AG08395 (cell line): ENCODE data around the gene AGBL4.

Experiments used
- DNase-seq: peaks from one replicate; pipeline ENCODE4 v3.0.0; 2012; ENCODE audit warnings: mixed read lengths, low spot score

The AGBL4 gene

DNA sequence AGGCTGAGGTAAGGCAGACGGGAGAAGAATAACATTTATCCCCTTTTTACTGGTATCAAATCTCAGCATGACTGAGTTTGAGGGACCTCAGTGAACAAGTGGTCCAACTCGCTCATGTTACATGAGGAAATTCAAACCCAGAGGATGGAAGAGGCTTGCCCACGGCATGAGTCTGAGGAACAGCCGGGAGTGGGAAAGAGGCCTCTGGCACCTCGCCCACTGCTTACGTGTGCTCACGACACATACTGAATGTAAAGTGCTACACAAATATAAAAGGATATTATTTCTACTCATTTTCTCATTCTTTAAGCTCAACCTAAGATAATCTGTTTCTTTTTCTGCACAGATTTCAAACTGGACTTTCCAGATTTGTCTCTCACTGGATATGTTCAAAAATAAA is 1261.8 kb downstream of the AGBL4 start:
- no peak for DNase-seq

DNA sequence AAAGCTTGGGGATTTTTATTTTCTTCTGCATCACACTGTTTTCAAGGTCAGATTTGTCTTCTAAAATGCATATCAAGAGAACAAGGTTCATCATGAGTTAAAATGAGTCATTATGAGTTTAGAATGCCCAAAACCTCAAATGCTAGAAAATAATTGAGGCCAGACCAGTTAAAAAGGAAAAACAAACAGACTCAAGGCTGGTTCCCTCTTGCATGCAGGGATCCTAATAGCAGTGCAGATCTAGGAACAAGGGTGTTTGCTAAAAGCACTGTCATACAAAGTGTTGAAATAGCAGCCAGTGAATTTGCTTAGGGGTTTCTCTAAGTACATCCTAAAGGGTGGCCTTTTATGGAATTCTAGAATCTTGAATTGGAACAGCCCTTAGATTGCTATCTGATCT is 1262.3 kb downstream of the AGBL4 start:
- DNase-seq = peak; percentile 74

DNA sequence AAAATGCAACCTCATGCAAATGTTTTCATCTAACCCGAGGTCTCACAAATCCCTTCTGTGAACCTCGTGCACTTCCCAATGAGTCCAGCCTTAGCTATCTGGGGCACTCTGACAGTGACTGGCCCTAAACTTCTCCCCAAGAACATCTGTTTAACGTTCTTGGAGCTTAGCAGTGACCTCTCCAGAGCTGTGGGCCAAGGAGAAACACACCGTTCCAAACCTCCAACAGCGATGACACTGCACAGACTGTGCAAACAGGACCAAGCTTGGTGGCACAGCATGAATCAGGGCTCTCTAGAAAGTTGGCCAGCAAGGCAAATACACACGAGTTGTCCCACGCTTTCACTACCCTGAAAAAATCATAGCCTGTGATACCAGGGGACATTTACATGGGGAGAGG is 1262.9 kb downstream of the AGBL4 start:
- DNase-seq = peak; percentile 13

DNA sequence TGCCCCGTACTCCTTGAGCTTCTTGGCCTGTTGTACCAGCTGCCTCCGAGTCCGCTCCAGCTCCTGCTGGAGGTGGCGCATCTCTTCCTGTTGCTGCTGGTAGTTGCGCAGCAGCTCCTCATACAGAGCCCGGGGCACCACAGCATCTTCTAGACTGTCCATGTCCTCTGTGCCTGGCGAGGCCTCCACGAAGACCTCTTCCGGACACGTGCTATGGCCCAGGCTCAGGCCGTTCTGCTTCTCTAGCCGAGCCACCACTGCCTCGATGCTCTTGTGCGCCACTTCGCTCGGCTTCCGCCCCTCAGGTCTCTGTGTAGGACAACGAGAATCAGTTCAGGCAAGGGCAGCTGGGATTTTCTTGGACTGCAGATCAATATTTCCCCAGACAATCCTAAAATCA is 1264.8 kb downstream of the AGBL4 start:
- DNase-seq = no peak

DNA sequence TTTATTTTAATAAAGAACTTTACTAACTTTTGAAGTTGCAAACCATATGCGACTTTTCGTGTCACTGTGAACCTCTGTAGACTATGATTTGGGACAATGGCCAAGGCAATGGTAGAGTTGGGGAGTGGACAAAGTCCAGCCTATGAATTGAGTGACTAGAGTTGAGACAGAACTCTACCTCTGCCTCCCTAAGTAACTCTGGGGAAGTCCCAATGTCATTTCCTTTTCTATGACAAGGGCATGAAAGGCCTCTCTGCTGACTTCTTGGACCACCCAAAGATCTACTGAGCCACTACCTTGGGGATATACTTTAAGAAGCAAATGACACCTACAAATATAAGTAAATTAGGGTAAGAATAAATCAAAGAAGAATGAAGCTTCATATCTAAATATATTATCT is 1266.4 kb downstream of the AGBL4 start:
- no peak for DNase-seq

DNA sequence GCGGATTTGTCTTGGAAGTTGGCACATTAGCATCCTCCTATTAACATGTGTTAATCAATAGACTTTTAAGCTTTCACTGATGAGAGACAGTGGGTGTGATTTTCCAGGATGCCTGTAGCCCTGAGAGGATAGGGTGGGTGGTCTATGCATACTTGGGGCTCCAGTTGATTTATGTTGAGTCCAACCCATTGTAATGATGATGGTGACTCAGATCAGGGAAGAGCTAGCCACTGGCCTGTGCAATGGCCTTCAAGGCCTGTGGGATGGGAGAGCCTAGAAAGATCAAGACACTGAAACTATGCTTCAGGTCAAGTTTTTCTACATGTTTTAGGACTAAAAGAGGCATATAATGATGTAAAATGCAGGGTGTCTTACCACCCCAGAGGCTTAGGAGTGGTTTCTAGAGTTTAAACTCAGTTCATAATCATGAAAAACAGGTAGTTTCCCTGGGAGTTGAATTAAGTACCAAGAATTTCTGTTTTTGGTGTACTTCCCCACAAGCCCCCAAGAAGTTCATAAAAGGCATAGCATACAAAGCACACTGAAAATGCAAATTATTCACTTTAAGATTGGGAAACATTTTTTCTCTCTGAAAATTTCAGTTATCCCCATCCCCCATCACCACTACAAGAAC is 1267.0 kb downstream of the AGBL4 start:
- DNase-seq = no peak

DNA sequence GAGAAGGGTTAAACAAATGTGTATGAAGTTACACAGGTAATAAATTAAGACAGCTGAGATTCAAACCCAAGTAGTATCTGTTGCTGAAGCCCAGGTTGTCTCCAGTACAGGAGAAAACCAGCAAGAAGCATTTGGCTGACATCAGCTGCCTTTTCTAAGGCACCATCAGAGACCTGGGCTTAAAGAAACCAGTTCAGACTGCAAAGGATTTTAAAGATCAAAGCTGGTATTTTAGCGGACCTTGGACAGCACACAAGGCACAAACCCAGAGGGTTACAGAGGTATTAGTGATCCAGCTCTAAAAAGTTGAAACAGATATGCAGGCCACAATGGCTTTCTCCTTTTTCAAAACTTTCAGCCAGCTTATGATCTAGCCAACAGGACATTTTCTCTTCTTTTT is 1270.5 kb downstream of the AGBL4 start:
- no peak for DNase-seq

DNA sequence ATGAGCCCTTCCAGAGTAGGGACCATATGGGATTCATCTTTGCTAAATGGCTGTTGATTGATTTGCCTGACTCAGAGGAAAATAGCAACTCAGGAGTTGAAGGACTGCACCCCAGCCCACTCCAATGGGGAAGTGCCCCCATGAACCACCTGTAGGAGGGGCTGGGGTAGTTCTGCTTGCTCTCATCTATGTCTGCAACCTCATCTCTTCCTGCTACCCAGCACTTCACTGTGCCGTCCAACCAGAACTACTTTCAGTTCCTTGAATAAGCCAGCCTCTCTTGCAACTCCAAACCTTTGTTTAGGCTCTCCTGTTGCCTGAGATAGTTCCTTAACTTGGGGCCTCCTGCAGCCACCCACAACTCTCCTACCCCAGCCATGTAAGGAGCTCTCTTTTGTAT is 1273.6 kb downstream of the AGBL4 start:
- no peak for DNase-seq

DNA sequence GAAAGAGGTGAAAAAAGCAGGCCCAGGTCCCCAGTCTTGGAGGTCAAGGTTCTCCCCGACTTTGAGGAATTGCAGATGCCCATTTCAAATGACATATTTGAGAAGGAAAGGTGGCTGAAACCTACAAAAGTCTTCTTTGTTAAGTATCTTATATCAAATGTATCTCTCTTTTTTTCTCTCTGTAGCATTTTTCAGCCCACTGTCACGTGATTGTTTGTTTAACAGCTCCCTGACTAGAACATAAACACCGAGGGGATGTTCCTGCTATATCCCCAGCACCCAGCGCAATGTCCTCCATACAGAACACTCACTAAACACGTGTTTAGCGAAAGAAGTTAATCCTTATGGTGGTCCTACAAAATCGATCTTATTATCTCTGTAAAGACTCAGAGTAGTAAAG is 1274.7 kb downstream of the AGBL4 start:
- DNase-seq = no peak

DNA sequence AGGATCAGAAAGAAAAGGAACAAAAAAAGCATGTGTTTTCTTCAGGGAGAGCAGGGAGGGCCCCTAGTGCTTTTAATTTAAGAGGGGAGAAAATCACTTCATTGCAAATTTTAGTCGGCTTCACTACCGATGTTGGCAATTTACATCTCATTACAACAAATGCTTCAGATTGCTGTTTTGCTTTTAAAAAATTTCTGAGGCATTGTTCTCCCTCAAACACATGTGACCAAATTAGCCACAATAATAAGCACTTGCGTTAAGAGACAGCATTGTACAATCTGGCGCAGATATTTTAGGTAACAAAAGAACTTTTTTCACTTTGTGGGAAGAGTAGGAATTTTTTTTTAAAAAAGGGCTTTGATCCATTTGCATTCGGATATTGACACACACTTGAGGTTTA is 1276.8 kb downstream of the AGBL4 start:
- no peak for DNase-seq

DNA sequence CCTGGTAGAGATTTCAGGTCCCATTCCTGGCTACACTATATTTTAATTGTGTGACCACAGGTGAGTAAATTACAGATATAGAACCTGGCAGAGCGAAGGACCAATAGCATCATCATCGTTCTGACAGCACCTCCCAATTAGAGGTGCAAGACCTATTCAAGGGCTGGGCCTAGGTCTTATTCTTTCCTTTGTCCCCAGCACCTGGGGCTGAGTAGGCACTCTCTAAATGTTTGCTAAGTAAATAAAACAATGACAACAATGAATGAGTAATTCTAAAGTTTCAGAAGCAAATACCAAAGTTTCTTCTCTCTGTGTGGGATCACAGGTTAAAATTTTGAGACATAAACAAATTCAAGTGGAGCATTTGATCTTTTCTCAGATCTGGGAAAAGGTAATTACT is 1279.7 kb downstream of the AGBL4 start:
- DNase-seq = no peak

DNA sequence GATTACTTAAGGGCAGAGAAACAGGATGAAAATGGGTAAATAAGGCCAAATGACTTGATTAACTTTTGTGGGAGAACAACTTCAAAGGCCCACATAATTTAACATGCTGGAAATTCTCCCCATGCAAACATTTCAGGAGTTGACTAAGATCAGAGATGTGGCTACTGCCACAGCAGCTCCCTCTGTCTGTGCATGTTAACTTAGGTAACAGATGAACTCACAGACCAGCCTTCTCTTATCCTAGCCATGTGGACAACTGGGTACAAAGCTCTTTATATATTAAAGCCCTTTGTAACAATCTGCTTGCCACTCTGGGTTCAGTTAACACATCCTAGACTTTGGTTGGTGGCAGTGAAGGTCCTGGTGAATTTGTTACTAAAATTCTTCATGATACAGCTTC is 1280.3 kb downstream of the AGBL4 start:
- DNase-seq = no peak

DNA sequence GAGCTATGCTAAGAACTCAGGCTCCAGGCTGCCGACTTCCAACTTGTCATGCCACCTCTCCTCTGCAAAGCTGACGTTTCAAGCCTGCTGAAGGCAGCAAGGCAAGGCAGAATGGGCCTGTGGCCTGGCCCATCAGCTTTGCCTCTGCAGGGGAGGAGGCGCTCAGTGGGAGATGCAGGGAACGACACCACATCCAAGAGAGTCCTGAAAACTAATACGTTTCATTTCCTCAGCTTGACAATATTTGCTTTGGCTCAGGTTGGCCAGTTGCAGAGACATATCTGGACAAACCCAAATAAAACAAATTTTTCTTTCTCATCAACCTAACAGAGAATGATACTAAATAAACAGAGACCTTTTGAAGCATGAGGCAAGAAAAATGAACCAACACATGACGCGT is 1282.4 kb downstream of the AGBL4 start:
- DNase-seq = no peak

DNA sequence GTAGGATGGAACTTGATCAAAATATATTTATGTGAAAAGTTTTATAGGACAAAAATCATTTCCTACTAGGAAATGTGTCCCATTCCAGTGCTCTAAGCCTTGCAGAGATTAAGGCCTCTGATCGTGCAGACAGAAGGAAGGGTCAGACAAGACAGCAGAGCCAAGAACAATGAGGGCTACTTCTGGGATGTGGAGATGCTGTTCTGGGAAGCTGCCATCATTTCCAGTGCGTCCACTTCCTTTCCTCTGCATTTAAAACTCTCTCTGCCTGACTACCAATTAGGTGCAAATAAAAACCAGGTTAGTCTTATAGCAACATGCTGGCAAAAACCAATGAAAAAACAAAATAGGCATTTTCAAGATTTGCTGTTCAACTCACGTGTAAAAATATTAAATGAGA is 1283.1 kb downstream of the AGBL4 start:
- DNase-seq = no peak

DNA sequence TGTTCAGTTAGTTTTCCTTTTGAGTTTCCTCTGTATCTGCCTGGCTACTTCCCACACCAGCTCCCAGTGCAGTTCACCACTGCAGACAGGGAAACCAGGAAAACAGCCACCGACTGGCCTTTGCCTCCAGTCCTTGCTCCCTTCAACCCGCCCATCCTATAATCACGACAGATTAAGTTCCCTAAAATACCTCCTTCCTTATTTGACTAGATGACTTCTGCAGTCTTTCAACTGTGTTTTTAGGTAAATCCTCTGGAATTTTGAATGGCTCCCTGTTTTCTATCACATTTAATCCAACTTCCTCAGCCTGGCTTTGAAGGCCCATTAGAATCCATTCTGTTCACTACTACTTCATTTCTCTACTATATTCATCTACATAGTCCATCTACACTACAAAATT is 1284.7 kb downstream of the AGBL4 start:
- DNase-seq = no peak

DNA sequence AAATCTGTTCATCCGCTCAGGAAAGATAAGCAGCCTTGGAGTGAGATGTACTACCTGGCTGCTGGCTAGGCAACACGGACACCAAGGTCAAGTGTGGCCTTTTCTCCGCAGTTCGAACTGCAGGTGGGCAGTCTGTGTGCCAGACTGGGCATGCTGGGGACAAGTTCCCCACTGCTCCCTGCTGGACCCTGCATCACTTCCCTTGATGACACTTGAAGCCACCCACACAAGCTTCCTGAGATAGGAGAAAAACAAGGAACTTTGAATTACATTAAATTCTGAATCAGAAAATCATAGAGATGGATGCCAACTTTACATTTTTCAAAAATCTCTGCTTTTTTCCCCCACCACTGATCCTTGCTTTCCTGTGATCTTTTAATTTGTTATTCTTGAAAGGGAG is 1285.4 kb downstream of the AGBL4 start:
- DNase-seq = no peak

DNA sequence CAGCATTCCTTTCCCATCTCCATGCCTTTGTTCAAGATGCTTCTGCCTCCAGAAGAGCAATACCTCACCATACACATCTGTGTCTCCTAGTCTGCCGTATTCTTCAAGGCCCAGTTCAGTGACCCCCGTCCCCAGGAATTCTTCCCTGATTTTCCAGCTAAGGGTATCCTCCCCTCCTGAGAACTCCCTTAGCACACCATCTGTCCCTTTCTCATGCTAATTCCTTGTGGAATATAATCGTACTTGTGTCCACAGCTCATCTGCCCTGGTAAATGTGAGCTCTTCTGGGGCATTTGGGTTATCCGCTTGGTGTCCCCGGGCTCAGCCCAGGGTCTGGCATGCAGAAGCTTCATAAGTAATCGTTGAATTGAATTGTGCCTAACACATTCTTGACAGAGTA is 1288.0 kb downstream of the AGBL4 start:
- no peak for DNase-seq

DNA sequence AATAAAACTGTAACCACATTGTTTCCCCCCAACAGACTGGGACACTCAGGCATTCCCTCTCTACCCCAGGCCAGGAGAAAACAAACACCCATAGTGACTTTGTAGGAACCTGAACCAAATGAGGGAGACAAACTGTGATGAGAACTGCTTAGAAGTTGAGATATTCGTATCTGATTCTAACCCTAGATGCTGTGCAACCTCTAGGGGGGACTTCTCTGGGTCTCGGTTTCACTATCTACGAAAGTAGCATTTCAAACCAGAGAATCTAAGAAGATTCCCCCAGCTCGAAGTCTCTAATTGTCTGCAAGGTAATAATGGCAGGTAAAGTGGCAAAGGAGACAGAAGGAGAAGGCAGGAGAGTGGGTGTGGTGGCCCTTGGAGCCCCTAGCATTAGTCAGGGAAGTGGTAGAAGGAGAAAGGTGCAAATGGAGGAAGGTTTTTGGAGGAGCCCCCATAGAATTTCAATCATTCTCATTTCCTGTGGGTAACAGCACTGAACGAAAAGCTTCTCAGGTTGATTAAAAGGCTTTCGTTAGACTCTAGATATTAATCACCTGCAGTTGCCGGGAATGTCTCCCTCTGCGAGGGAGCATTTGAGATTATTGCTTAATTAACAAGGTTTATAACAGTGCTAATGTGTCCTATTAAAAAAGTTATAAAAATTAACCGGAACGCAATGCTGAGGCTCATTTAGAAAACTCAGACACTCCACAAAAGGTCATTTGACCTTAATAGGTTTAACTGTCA is 1293.4 kb downstream of the AGBL4 start:
- no peak for DNase-seq

DNA sequence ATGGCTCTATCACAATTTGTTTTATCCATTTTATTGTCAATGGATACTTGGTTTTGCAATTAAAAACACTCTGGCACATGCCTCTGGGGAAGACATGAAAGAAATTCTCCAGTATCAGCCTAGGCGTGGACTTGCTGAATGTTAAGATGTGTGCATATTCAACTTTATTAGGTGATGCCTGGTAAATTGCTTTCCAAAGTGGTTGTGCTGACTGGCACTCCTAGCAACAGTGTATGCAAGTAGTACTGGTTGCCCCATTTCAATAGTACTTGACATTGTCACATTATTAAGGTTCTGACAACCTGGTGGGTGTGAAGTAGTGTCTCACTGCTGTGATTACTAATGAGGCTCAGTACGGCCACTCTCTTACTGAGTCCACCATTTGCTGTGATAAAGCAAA is 1295.2 kb downstream of the AGBL4 start:
- no peak for DNase-seq

DNA sequence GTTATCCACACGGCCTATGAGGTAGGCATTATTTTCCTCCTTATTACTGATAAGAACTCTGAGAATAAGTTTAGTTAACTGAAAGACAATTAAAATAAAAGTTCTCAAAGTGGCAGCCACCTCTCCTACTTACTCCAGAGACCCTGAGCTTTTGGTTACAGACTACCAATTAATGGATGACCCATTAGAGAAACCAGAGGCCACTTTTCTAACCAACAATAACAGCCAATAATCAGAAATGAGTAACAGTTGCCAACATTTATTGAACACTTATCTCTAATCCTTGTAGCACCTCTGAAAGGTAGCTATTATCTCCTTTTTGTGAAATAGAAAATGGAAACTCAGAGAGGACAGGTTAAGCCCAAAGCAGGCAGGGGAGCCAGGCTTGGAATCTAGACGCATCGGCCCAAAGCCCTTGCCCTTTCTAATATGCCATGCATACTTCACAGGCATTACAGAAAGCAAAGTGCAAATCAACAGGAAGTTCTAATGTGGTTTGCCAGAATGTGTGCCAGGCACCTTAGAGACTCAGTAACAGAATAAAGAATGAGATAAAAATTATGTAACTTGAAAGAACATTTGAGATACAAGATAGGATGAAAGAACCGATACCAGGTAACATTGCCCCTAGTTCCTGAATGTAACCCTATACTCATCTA is 1297.1 kb downstream of the AGBL4 start:
- no peak for DNase-seq

DNA sequence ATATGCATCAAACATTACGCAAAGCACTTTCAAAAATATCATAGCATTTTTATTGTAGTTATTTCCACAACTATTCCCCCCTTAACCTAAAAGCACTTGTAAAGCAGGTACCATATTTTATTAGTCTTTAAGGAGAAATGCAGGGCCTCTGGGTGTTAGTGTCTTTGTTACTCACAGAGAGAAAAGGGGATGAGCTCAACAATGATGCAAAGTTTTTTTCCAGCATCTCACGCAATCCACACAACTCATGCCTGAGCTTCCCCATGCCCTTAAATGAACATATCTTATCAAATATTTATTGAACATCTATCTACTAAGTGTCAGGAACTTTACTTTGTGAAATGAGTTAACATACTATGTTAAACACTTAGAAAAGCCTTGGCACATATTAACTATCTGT is 1297.6 kb downstream of the AGBL4 start:
- no peak for DNase-seq

DNA sequence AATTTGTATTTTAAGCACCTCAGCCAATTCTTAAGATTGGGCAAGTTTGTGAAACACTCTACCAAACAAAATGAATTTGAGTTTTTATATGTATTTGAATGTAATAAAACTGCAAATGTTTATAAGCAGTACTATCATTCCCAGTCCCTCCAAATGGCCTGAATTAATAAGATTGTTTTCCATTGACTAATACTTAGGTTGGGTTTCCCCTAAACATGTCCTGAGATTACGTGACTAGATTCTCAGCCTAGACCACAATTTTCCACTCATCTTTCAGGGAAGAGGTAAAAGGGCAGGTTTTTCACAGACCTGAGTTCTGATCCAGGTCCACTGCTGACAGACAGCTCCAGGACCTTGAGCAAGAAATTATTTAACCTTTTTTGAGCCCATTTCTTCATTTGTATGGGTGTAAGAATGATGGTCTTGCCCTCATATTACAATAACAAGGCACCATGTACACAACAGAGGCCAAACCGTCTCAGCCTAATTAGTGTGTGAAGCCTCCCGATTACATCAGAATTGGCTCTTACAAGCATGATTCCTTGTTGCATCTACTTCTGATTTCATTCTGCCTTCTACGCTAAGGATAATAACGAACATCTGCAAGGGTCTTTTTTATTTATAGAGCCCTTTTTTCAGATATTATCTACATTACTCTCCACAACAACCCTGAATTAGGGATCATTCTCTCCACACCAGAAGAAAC is 1298.3 kb downstream of the AGBL4 start:
- no peak for DNase-seq

DNA sequence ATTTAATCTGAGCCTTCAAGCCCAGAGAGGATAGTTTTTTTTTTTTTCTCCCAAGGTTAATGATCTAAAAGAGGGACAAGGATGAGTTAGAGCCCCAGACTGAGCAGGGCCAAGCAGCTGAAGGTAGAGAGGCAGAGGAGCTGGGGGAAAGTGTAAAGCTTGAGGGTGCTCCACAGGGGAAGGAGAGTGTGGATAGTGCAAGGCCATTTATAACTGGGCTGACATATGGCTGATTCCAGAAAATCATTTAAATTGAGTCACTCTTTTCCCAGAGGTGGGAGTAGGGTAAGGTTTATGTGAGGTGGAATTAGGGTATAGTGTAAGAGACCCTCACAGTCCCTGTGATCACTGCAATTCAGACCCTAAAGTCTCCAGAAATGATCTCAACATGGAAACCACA is 1302.8 kb downstream of the AGBL4 start:
- DNase-seq = no peak
